HFF-Myc (cell line): ENCODE results near the gene DGCR2.

ENCODE experiments used
- DNase-seq: peaks from one replicate; pipeline ENCODE4 v3.0.0-alpha.2; 2011; ENCODE audit warnings: low read depth; ENCODE audit errors: extremely low read depth
- H3K4me3 ChIP-seq: replicated peaks from 2 replicates; pipeline ENCODE4 v1.5.1; 2011; ENCODE audit warnings: low read depth, mild to moderate bottlenecking, control low read depth, low read length
- TF ChIP-seq, protein P1 (sequence below): IDR thresholded peaks from 2 replicates; pipeline ENCODE4 v1.5.1; 2012; ENCODE audit warnings: mild to moderate bottlenecking, low read depth, low read length, control low read depth; ENCODE audit errors: missing control alignments

DGCR2 gene

DNA sequence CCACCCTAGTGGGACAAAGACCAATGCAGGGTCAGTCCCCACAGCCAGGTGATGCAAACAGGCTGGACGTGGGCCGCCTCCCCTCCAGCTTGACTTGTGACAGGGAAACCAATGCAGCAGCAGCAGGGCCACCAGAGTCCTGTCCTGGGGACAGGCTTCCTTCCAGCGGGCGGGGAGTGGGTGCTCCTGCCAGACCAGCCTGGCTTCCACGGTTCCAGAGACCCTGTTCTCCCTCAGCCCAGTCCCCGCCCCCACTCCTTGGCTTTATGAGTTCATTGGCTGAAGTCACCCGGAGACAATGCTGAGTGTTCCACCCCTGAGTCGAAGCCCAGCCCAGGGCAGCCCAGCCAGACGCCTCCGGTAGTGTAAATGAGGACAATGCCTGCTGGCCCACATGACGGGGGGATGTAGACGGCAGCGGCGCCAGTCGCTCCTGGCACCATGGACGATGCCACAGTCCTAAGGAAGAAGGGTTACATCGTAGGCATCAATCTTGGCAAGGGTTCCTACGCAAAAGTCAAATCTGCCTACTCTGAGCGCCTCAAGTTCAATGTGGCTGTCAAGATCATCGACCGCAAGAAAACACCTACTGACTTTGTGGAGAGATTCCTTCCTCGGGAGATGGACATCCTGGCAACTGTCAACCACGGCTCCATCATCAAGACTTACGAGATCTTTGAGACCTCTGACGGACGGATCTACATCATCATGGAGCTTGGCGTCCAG is 8.9 kb upstream of the DGCR2 start, which contains the start of gene TSSK2:
Gene TSSK2 (plus strand): TSS at position 350 of the 726 bp plus-strand sequence. CDS start 92 bp downstream, at position 442.
- TF ChIP-seq, protein P1, sequence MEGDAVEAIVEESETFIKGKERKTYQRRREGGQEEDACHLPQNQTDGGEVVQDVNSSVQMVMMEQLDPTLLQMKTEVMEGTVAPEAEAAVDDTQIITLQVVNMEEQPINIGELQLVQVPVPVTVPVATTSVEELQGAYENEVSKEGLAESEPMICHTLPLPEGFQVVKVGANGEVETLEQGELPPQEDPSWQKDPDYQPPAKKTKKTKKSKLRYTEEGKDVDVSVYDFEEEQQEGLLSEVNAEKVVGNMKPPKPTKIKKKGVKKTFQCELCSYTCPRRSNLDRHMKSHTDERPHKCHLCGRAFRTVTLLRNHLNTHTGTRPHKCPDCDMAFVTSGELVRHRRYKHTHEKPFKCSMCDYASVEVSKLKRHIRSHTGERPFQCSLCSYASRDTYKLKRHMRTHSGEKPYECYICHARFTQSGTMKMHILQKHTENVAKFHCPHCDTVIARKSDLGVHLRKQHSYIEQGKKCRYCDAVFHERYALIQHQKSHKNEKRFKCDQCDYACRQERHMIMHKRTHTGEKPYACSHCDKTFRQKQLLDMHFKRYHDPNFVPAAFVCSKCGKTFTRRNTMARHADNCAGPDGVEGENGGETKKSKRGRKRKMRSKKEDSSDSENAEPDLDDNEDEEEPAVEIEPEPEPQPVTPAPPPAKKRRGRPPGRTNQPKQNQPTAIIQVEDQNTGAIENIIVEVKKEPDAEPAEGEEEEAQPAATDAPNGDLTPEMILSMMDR, result no peak
- no peak for DNase-seq
- H3K4me3 ChIP-seq, result no peak within 1 kb of the TSS

DNA sequence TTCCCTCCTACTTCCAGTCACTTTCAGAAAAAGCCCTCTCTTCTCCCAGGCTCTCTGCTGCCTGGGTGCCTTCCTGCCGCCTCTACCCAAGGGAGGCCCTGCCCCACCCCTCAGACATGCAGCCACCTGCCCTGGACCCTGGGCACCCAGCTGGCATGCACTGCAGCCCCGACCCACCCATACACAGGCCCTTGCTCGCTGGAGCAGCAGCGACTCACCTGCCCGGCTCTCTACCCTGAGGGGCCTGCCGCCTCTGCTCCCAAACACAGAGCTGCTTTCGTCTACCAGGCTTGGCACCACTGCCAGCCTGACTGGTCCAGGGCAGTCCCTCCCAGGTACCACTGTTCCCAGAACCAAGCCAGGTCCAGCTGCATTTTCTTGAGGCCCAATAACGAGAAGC is 7.7 kb upstream of the DGCR2 start:
- TF ChIP-seq, protein P1, result no peak
- no peak for DNase-seq
- H3K4me3 ChIP-seq, result no peak overlapping the region

DNA sequence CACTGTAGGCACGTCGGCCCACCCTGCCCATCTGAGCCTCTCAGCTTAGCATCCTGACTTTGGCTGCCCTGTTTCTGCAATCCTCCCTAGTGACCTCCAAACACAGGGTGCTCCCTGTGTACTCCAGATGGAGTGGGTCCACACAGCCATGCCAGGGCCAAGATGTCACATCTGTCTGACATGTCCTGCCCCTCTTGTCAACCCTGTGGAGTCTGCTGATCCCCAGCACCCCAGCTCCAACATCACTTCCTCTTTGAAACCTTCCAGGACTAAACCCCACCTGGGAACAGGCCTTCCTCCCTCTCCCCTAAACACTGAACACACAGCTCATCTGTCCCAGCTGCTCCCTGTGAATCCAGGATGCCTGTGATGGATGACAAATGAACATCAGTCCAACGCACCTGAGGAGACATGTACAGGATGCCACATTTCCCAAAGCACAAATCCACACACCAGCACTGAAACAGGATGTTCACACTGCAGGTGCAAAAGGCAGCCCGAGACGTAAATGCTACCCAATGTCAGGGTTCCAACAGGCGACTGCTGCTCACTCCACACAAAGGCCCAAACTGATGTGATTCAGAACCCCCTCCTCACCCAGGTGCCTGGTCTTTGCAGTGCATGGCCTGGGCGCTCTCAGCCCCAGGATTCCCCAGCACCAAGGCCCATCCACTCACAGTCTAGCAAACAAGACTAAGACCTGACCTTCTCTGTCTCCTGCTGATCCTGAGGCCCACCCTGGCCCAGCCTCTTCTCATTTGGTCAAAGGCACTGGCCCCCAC is 6.9 kb upstream of the DGCR2 start:
- H3K4me3 ChIP-seq, result no peak overlapping the region
- TF ChIP-seq, protein P1, result no peak
- no peak for DNase-seq

DNA sequence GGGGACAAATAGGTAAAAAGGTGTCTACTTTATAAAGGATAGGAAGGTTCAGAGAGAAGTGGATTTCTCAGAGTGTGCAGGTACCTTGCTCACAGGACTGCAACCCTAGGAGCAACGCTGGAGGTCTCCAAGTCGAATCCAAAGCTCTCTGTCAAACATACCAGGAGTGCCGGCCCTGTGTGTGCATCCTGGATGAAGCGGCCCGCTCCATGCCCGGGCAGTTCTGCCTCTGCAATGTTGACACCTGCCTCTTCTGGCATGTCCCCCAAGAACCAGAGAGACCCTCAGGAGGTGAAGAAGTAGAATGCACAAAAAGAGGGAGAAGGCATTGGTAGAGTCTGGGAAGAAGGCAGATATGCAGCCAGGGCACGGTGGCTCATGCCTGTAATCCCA is 5.8 kb upstream of the DGCR2 start:
- no peak overlapping the region for H3K4me3 ChIP-seq
- TF ChIP-seq, protein P1, result no peak
- DNase-seq, result no peak

DNA sequence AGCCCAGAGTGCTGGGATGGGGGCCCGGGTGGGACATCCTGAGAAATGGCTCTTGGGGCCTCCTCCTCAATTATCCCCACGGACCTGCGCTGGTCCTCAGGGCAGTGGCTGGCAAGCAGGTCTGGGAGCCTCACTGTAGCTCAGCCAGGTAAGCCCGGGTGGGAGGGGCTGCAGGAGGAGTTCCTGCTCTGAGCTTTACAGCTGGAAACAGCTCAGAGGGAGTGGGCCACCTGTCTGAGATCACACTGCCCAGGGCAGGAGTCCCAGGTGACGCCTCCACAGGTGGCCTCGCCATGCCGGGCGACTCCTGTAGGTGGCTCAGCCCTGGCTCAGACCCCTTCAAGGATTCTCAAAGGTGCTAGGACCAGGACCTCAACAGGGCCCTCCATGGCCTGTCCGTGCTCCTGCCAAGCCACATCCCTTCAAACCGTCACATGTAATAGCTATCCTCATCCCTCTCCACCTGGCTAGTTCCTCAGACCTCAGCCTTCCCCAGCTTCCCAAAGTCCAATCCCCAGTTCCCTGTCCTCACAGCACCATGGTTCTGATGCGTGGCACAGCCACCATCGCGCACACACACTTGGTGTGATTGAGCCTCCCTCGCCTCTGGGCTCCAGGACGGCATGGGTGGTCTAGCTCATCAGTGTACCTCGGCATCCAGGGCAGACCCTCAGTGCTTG is 5.3 kb upstream of the DGCR2 start:
- TF ChIP-seq, protein P1, result no peak
- DNase-seq, result no peak
- H3K4me3 ChIP-seq, result no peak overlapping the region

DNA sequence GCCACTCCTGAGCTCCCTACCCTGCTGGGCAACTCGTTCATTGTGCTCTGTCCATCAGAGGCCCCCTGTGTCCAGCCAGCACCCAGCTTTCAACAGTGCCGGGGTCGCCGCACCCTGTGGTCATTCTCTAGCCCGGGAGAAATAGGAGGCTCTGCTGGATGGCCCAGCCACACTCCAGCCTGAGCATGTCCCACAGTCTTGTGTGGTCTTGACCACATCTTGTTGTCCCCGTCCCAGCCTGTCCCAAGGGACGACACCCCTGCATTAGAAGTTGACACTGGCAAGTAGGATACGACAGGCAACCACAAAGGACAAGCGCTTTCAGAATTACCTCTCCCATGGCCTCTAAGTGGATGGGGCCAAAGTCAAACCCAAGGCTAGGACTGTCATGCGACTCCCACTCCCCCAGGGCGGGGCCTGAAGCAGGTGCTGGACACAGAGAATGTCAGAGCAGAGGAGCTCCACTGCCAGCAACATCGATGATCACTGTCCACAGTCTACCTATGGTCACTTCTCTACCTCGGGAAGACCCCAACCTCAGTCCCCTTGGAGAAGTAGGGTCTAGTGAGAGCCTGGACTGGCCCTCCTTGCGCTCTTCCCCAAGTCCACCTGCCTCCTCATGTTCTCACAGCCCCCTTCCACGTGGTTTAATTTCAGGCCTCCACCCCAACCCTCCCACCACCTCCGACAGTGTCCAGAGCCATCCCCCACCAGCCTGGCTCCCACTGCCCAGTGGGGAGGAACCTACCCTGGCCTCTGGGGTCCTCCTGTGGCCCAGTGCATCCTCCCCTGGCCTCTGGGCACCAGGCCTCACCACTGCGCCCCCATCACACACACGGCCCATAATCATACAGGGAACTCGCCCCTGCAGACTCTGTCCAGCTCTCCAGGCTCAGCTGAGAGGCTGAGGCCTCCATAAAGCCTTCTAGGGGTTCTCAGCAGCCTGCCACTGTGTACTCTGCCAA is 4.4 kb upstream of the DGCR2 start:
- no peak for DNase-seq
- H3K4me3 ChIP-seq, result no peak overlapping the region
- TF ChIP-seq, protein P1, result no peak
